Sigmoid colon (tissue), 7 donors: Measurements from ENCODE around the gene KRTCAP3. TPM values are rescaled to one million over a fixed set of nuclear protein-coding genes. Genes with fewer than 3 reads are reported as not detected.
A peak's percentile ranks its signal among the peaks of the same experiment; 100 is the strongest.

Experiments used
- DNase-seq: peaks from one replicate; pipeline ENCODE4 v3.0.0-alpha.2; 2019
- H3K27ac ChIP-seq, 4 donors: fragments of 200-600 bp; sonication (generic); one replicate each; pipeline ENCODE4 v1.5.1; 2016 to 2019; ENCODE audit warnings: mild to moderate bottlenecking in 1 of 4
- H3K27me3 ChIP-seq, 3 donors: fragments of 200-600 bp; sonication (generic); one replicate each; pipeline ENCODE4 v1.5.1; 2019; ENCODE audit warnings: mild to moderate bottlenecking in 1 of 3
- H3K36me3 ChIP-seq, 4 donors: fragments of 200-600 bp; sonication (generic); one replicate each; pipeline ENCODE4 v1.5.1; 2016 to 2019
- H3K4me1 ChIP-seq, 4 donors: fragments of 200-600 bp; sonication (generic); one replicate each; pipeline ENCODE4 v1.5.1; 2017 to 2019
- H3K4me3 ChIP-seq, 4 donors: fragments of 200-600 bp; sonication (generic); one replicate each; pipeline ENCODE4 v1.5.1; 2017 to 2019; ENCODE audit warnings: mild to moderate bottlenecking in 2 of 4, moderate library complexity in 1 of 4
- H3K9me3 ChIP-seq, 4 donors: fragments of 200-600 bp in 3 of 4; sonication (generic) in 3 of 4; one replicate each; pipeline versions ENCODE4 v1.5.1 to v1.6.1; 2013 to 2019
- CTCF ChIP-seq, 4 experiments: fragments of 450-650 bp in 3 of 4; fragments of 200-600 bp in 1 of 4; IDR thresholded peaks; one replicate each; pipeline ENCODE4 v1.5.1; 2016 to 2019; ENCODE audit warnings: antibody characterized with exemption in 4 of 4, mild to moderate bottlenecking in 3 of 4, moderate library complexity in 2 of 4
- EP300 ChIP-seq, 4 donors: sonication (generic); formaldehyde crosslinking; IDR thresholded peaks; one replicate each; pipeline ENCODE4 v1.6.1; 2017; ENCODE audit warnings: antibody characterized with exemption in 4 of 4
- POLR2A ChIP-seq, 2 donors: fragments of 450-650 bp; IDR thresholded peaks; one replicate each; pipeline ENCODE4 v1.6.1; 2016; ENCODE audit warnings: antibody characterized with exemption in 2 of 2, mild to moderate bottlenecking in 2 of 2, moderate library complexity in 2 of 2
- POLR2AphosphoS5 ChIP-seq, 4 donors: sonication (generic); formaldehyde crosslinking; IDR thresholded peaks; one replicate each; pipeline ENCODE4 v1.6.1; 2017; ENCODE audit warnings: antibody characterized with exemption in 4 of 4
- WGBS, 2 donors: extraction: QIAGEN DNeasy Blood & Tissue Kit; methylation state at CpG; one replicate each; pipeline ENCODE4 v1.1.7; 2013; 5-methylcytosine and 5-hydroxymethylcytosine counted together
- intact Hi-C: fragments of 100-400 bp; cut with DNase I; formaldehyde crosslinking; loops from one replicate; pipeline ENCODE4 v1.15.1; 2023
- polyA plus RNA-seq, 3 donors: library from polyadenylated mRNA; stranded (reverse); fragments of 200-250 nt; gene quantifications; one replicate each; pipeline ENCODE4 v1.2.3, GENCODE V29; 2013
- small RNA-seq, 3 donors: library from RNA; depleted of rRNA; stranded (forward); fragments of <200 nt; gene quantifications; one replicate each; pipeline ENCODE3, GENCODE V24; 2016
- total RNA-seq, 4 donors: library from RNA; depleted of rRNA; stranded (reverse); fragments of >200 nt; gene quantifications; one replicate each; pipeline ENCODE4 v1.1.0, GENCODE V29; 2016
- donor health status: healthy with polysubstance abuse.
- donor health status: Bipolar disorder and iron deficiency.
- donor health status: healthy.

KRTCAP3 gene
- total and polyA plus RNA-seq, 7 donors = 0.54 to 93.5 (median 39.8) TPM; not detected in 3

DNA sequence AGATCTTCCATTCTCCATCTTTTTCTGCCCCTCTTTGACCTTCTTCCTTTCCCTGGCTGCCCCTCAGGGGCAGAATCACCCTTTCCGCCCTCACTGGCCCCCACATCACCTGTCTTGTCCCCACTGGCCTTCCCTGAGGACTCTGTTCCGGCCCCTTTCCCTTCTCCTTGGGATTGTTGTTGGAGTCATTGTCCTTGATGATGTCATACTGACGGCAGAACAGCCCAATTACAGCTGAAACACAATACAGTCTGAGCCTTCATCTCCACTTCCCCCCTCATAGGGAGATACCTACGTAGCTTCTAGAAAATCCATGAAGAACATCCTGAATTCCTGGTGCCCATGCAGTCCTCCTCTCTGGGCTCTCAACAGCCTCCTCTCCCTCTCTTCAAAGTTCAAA is 50.4 kb downstream of the KRTCAP3 start:
- no peak for TF ChIP-seq POLR2A (IDR thresholded peaks at IDR 0.05)
- TF ChIP-seq CTCF (IDR thresholded peaks at IDR 0.05) = no peak
- no peak for TF ChIP-seq EP300 (IDR thresholded peaks at IDR 0.05)
- no peak for TF ChIP-seq POLR2AphosphoS5 (IDR thresholded peaks at IDR 0.05)
- H3K27me3 ChIP-seq = no peaks in the 10 kb centered on the region
- H3K36me3 ChIP-seq = no peaks in the 10 kb centered on the region
- no peak overlapping the region for H3K27ac ChIP-seq
- peaks cover 0 to 27% (median 21%) of the 10 kb centered on the region in 4 donors for H3K4me1 ChIP-seq
- WGBS, 2 donors = 87 to 90% methylated on average over 4 of the region's 4 CpGs
- no peaks in the 10 kb centered on the region for H3K9me3 ChIP-seq
- H3K4me3 ChIP-seq = no peak overlapping the region
- DNase-seq = no peak
- intact Hi-C loops = loop anchor here (5.0 to 10.0 kb wide), 2 partner anchors 135 to 278 kb away; partner anchors contain the start of genes ATRAID, CAD, CCDC121 and GPN1

DNA sequence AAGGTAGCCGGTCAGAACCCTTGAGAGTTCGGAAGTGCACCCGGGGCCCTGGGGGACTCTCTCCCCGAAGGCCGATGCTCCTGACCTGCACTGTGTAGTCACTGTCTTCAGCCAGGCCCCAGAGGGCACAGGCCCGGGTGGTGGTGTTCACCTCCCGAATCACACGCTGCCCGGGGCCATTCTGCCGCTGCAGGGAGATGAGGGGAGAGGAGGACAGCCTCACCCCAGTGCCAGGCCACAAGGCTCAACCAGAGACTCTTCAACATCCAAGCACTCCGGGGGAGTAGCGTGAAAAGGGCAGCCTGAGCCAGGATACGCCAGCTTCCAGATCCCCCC is 51.7 kb downstream of the KRTCAP3 start:
- WGBS, 2 donors = 91 to 93% methylated on average over 13 of the region's 13 CpGs
- Histone ChIP-seq H3K9me3 (no peaks in the 10 kb centered on the region), H3K4me3 (no peak overlapping the region), H3K27ac (peak overlapping the region in 3 of 4 donors; percentile 2 to 62 (median 62)), H3K36me3 (no peaks in the 10 kb centered on the region), H3K4me1 (peaks cover 0 to 22% (median 14%) of the 10 kb centered on the region in 4 donors), H3K27me3 (no peaks in the 10 kb centered on the region)
- intact Hi-C loops = loop anchor here (5.0 to 10.0 kb wide), 2 partner anchors 133 to 279 kb away; partner anchors contain the start of genes ATRAID, CAD, CCDC121 and GPN1
- no peak for DNase-seq
- no peak for TF ChIP-seq POLR2AphosphoS5 (IDR thresholded peaks at IDR 0.05)
- no peak for TF ChIP-seq EP300 (IDR thresholded peaks at IDR 0.05)

Small RNA genes within 50 kb of the gene (small RNA-seq; reads per million reads assigned to genes)
- 0 reads per million in 3 donors for gene RNU6-986P

Other genes starting within 250 kb of the KRTCAP3 start
- 100 to 1,000 TPM; 128 to 226 (median 159) TPM for gene ATRAID, start 230.3 kb upstream of the KRTCAP3 start, total RNA-seq
- gene ATRAID, start 230.3 kb upstream of the KRTCAP3 start, polyA plus RNA-seq = 10 to 100 TPM; 58.5 to 99.7 (median 73.9) TPM
- gene SLC5A6, start 230.1 kb upstream of the KRTCAP3 start, total RNA-seq = 10 to 100 TPM in 3 of 4 donors, 1 to 10 TPM in 1; 7.2 to 15.5 (median 12.9) TPM
- gene SLC5A6, start 230.1 kb upstream of the KRTCAP3 start, polyA plus RNA-seq = 10 to 100 TPM in 1 of 3 donors, 1 to 10 TPM in 2; 2.4 to 26.7 (median 3.5) TPM
- gene CAD, start 225.0 kb upstream of the KRTCAP3 start, total RNA-seq = 10 to 100 TPM in 3 of 4 donors, 1 to 10 TPM in 1; 9.1 to 25.2 (median 17.1) TPM
- 10 to 100 TPM in 1 of 3 donors, 1 to 10 TPM in 2; 1.8 to 27.4 (median 3.0) TPM for gene CAD, start 225.0 kb upstream of the KRTCAP3 start, polyA plus RNA-seq
- 1 to 10 TPM in 1 of 4 donors, under 1 TPM in 2, not detected in 1; 0.28 to 1.1 (median 0.68) TPM for gene SLC30A3, start 179.3 kb upstream of the KRTCAP3 start, total RNA-seq
- gene SLC30A3, start 179.3 kb upstream of the KRTCAP3 start, polyA plus RNA-seq = under 1 TPM in 2 of 3 donors, not detected in 1; 0.10 to 0.60 TPM
- gene DNAJC5G, start 166.9 kb upstream of the KRTCAP3 start, total RNA-seq = 1 to 10 TPM in 1 of 4 donors, under 1 TPM in 1, not detected in 2; 0.71 to 1.7 TPM
- not detected for gene DNAJC5G, start 166.9 kb upstream of the KRTCAP3 start, polyA plus RNA-seq
- under 1 TPM in 1 of 4 donors, not detected in 3; 0.41 TPM for gene TRIM54, start 160.0 kb upstream of the KRTCAP3 start, total RNA-seq
- under 1 TPM in 2 of 3 donors, not detected in 1; 0.16 to 0.46 TPM for gene TRIM54, start 160.0 kb upstream of the KRTCAP3 start, polyA plus RNA-seq
- 1 to 10 TPM in 3 of 4 donors, under 1 TPM in 1; 0.71 to 6.5 (median 2.8) TPM for gene UCN, start 133.9 kb upstream of the KRTCAP3 start, total RNA-seq
- gene UCN, start 133.9 kb upstream of the KRTCAP3 start, polyA plus RNA-seq = under 1 TPM in 1 of 3 donors, not detected in 2; 0.89 TPM
- 10 to 100 TPM; 48.1 to 68.6 (median 61.1) TPM for gene MPV17, start 119.3 kb upstream of the KRTCAP3 start, total RNA-seq
- 10 to 100 TPM; 22.2 to 61.8 (median 28.7) TPM for gene MPV17, start 119.3 kb upstream of the KRTCAP3 start, polyA plus RNA-seq
- gene GTF3C2, start 85.6 kb upstream of the KRTCAP3 start, total RNA-seq = 10 to 100 TPM; 23.3 to 46.5 (median 28.9) TPM
- 10 to 100 TPM; 28.8 to 33.4 (median 31.9) TPM for gene GTF3C2, start 85.6 kb upstream of the KRTCAP3 start, polyA plus RNA-seq
- gene EIF2B4, start 72.0 kb upstream of the KRTCAP3 start, total RNA-seq = 10 to 100 TPM; 41.5 to 64.2 (median 54.8) TPM
- 10 to 100 TPM; 26.4 to 31.4 (median 28.0) TPM for gene EIF2B4, start 72.0 kb upstream of the KRTCAP3 start, polyA plus RNA-seq
- 100 to 1,000 TPM in 1 of 4 donors, 10 to 100 TPM in 3; 71.2 to 102 (median 98.1) TPM for gene SNX17, start 71.8 kb upstream of the KRTCAP3 start, total RNA-seq
- gene SNX17, start 71.8 kb upstream of the KRTCAP3 start, polyA plus RNA-seq = 10 to 100 TPM; 70.5 to 92.4 (median 78.1) TPM
- 1 to 10 TPM; 5.0 to 8.7 (median 7.2) TPM for gene ZNF513, start 61.6 kb upstream of the KRTCAP3 start, total RNA-seq
- gene ZNF513, start 61.6 kb upstream of the KRTCAP3 start, polyA plus RNA-seq = 10 to 100 TPM; 15.7 to 27.5 (median 20.4) TPM
- gene PPM1G, start 32.8 kb upstream of the KRTCAP3 start, total RNA-seq = 10 to 100 TPM; 40.8 to 48.3 (median 44.5) TPM
- gene PPM1G, start 32.8 kb upstream of the KRTCAP3 start, polyA plus RNA-seq = 10 to 100 TPM; 42.0 to 93.4 (median 47.4) TPM
- 10 to 100 TPM; 78.5 to 93.5 (median 86.4) TPM for gene NRBP1, start 13.8 kb upstream of the KRTCAP3 start, total RNA-seq
- gene NRBP1, start 13.8 kb upstream of the KRTCAP3 start, polyA plus RNA-seq = 10 to 100 TPM; 60.8 to 72.8 (median 72.7) TPM
- 10 to 100 TPM; 25.7 to 37.7 (median 33.9) TPM for gene IFT172, start 47.4 kb downstream of the KRTCAP3 start, total RNA-seq
- 100 to 1,000 TPM in 2 of 3 donors, 10 to 100 TPM in 1; 82.3 to 139 (median 123) TPM for gene IFT172, start 47.4 kb downstream of the KRTCAP3 start, polyA plus RNA-seq
- 1 to 10 TPM; 6.1 to 6.8 (median 6.6) TPM for gene FNDC4, start 52.8 kb downstream of the KRTCAP3 start, total RNA-seq
- gene FNDC4, start 52.8 kb downstream of the KRTCAP3 start, polyA plus RNA-seq = 1 to 10 TPM in 2 of 3 donors, under 1 TPM in 1; 0.69 to 4.9 (median 4.8) TPM
- 1 to 10 TPM in 1 of 4 donors, not detected in 3; 1.1 TPM for gene GCKR, start 54.5 kb downstream of the KRTCAP3 start, total RNA-seq
- under 1 TPM in 1 of 3 donors, not detected in 2; 0.32 TPM for gene GCKR, start 54.5 kb downstream of the KRTCAP3 start, polyA plus RNA-seq
- 10 to 100 TPM; 30.7 to 44.3 (median 39.4) TPM for gene ZNF512, start 140.7 kb downstream of the KRTCAP3 start, total RNA-seq
- gene ZNF512, start 140.7 kb downstream of the KRTCAP3 start, polyA plus RNA-seq = 10 to 100 TPM in 1 of 3 donors, 1 to 10 TPM in 2; 3.9 to 13.8 (median 6.6) TPM
- gene CCDC121, start 186.6 kb downstream of the KRTCAP3 start, total RNA-seq = 1 to 10 TPM; 3.8 to 8.6 (median 8.0) TPM
- gene CCDC121, start 186.6 kb downstream of the KRTCAP3 start, polyA plus RNA-seq = 1 to 10 TPM; 1.6 to 2.4 (median 1.7) TPM
- gene GPN1, start 186.7 kb downstream of the KRTCAP3 start, total RNA-seq = 10 to 100 TPM; 15.2 to 24.4 (median 21.0) TPM
- 10 to 100 TPM; 28.0 to 31.2 (median 31.0) TPM for gene GPN1, start 186.7 kb downstream of the KRTCAP3 start, polyA plus RNA-seq
- gene SUPT7L, start 221.2 kb downstream of the KRTCAP3 start, total RNA-seq = 10 to 100 TPM; 19.0 to 27.1 (median 22.5) TPM
- gene SUPT7L, start 221.2 kb downstream of the KRTCAP3 start, polyA plus RNA-seq = 10 to 100 TPM in 1 of 3 donors, 1 to 10 TPM in 2; 7.2 to 22.8 (median 8.4) TPM
- gene SLC4A1AP, start 221.5 kb downstream of the KRTCAP3 start, total RNA-seq = 10 to 100 TPM; 16.0 to 21.4 (median 18.6) TPM
- 10 to 100 TPM; 10.2 to 15.7 (median 11.3) TPM for gene SLC4A1AP, start 221.5 kb downstream of the KRTCAP3 start, polyA plus RNA-seq